ENCODE data around the gene SLC25A51.

SLC25A51 gene

DNA sequence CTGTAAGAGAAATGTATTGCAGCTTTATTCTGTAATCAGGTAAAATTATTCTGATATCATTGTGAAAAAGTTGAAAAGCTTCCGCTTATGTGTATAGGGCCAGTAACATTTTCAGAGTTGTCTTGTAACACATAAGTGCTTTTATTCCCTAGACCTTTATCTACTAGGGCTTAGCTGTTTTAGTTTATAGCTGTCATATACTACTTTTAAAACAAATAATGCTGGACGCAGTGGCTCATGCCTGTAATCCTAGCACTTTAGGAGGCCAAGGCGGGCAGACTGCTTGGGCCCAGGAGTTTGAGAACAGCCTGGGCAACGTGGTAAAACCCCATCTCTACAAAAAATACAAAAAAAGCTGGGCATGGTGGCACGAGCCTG is 33.1 kb downstream of the SLC25A51 start:
- Histone ChIP-seq H3K4me3 (ENCODE audit: low read depth, low read length) (no peak overlapping the region), H3K9me3 (ENCODE audit: control insufficient read depth, insufficient read depth, low read depth, low read length) (no peaks in the 10 kb centered on the region), H3K27ac (ENCODE audit: extremely low read depth, low read depth, low read length) (no peak overlapping the region), H3K4me1 (ENCODE audit: control insufficient read depth, insufficient read depth, low read length) (no peaks in the 10 kb centered on the region), H3K36me3 (ENCODE audit: control insufficient read depth in 2 of 2, insufficient read depth in 1 of 2, low read length in 2 of 2) (no peaks in the 10 kb centered on the region)
- ChIA-PET POLR2A (no interaction called here), CTCF (interaction anchor here (0.6 kb wide), 1 partner anchor 834 kb away, joined by 3 read pairs; no protein-coding TSS in a partner anchor)
- TF ChIP-seq, protein P1, sequence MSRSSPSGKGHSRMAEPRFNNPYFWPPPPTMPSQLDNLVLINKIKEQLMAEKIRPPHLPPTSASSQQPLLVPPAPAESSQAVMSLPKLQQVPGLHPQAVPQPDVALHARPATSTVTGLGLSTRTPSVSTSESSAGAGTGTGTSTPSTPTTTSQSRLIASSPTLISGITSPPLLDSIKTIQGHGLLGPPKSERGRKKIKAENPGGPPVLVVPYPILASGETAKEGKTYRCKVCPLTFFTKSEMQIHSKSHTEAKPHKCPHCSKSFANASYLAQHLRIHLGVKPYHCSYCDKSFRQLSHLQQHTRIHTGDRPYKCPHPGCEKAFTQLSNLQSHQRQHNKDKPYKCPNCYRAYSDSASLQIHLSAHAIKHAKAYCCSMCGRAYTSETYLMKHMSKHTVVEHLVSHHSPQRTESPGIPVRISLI (tag by site-specific recombination; IDR thresholded peaks at IDR 0.05) = no peak
- TF ChIP-seq, protein P2, sequence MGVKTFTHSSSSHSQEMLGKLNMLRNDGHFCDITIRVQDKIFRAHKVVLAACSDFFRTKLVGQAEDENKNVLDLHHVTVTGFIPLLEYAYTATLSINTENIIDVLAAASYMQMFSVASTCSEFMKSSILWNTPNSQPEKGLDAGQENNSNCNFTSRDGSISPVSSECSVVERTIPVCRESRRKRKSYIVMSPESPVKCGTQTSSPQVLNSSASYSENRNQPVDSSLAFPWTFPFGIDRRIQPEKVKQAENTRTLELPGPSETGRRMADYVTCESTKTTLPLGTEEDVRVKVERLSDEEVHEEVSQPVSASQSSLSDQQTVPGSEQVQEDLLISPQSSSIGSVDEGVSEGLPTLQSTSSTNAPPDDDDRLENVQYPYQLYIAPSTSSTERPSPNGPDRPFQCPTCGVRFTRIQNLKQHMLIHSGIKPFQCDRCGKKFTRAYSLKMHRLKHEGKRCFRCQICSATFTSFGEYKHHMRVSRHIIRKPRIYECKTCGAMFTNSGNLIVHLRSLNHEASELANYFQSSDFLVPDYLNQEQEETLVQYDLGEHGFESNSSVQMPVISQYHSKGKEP (tag by site-specific recombination; IDR thresholded peaks at IDR 0.05) = no peak
- TF ChIP-seq ZNF366 (tag by site-specific recombination; conservative IDR thresholded peaks at IDR 0.05) (no peak), ZNF24 (tag by site-specific recombination; IDR thresholded peaks at IDR 0.05) (no peak), ZNF596 (tag by site-specific recombination; IDR thresholded peaks at IDR 0.05) (no peak), ZNF76 (tag by site-specific recombination; IDR thresholded peaks at IDR 0.05; ENCODE audit: borderline replicate concordance, low read depth) (no peak), ZNF830 (tag by site-specific recombination; IDR thresholded peaks at IDR 0.05; ENCODE audit: low read depth) (no peak), ZNF549 (tag by site-specific recombination; IDR thresholded peaks at IDR 0.05) (no peak), ZNF394 (tag by site-specific recombination; IDR thresholded peaks at IDR 0.05; ENCODE audit: borderline replicate concordance) (no peak), ZNF112 (tag by site-specific recombination; IDR thresholded peaks at IDR 0.05) (no peak), ZNF510 (tag by site-specific recombination; IDR thresholded peaks at IDR 0.05; ENCODE audit: insufficient replicate concordance) (no peak), ZFP3 (tag by site-specific recombination; IDR thresholded peaks at IDR 0.05; ENCODE audit: low read depth) (no peak), ZNF654 (tag by site-specific recombination; IDR thresholded peaks at IDR 0.05; ENCODE audit: low read depth) (no peak), ZNF626 (tag by site-specific recombination; IDR thresholded peaks at IDR 0.05) (no peak), ZNF341 (tag by site-specific recombination; IDR thresholded peaks at IDR 0.05; ENCODE audit: low read depth) (no peak), ZNF211 (tag by site-specific recombination; IDR thresholded peaks at IDR 0.05; ENCODE audit: low read depth) (no peak)
- TF ChIP-seq, protein P3, sequence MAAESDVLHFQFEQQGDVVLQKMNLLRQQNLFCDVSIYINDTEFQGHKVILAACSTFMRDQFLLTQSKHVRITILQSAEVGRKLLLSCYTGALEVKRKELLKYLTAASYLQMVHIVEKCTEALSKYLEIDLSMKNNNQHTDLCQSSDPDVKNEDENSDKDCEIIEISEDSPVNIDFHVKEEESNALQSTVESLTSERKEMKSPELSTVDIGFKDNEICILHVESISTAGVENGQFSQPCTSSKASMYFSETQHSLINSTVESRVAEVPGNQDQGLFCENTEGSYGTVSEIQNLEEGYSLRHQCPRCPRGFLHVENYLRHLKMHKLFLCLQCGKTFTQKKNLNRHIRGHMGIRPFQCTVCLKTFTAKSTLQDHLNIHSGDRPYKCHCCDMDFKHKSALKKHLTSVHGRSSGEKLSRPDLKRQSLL (tag by site-specific recombination; IDR thresholded peaks at IDR 0.05) = no peak
- TF ChIP-seq, protein P4, sequence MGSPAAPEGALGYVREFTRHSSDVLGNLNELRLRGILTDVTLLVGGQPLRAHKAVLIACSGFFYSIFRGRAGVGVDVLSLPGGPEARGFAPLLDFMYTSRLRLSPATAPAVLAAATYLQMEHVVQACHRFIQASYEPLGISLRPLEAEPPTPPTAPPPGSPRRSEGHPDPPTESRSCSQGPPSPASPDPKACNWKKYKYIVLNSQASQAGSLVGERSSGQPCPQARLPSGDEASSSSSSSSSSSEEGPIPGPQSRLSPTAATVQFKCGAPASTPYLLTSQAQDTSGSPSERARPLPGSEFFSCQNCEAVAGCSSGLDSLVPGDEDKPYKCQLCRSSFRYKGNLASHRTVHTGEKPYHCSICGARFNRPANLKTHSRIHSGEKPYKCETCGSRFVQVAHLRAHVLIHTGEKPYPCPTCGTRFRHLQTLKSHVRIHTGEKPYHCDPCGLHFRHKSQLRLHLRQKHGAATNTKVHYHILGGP (tag by site-specific recombination; IDR thresholded peaks at IDR 0.05) = no peak

DNA sequence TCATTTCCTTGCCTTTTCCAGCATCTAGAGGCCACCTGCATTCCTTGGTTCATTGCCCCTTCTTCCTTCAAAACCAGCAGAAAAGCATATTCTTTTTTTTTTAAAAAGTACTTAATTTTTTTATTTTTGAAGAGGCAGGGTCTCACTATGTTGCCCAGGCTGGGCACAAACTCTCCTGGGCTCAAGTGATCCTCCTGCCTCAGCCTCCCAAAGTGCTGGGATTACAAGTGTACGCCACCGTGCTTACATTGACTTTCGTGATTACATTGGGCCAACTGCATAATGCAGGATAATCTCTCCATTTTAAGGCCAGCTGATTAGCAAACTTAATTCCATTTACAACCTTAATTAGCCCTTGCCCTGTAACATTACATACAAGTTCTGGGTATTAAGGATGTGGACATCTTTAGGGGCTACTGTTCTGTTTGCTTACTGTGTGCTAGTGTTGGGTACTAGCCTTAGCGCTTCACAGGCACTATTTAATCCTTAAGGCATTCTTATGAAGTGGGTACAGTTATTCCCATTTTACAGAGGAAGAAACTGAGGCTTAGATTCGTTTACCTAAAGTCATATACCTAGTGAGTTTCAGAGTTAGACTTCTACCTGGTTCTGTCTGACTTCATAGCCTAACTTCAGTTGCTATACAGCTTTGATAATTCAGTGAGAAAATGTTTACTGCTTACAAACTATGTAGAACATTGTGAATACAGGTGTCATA is 33.7 kb downstream of the SLC25A51 start:
- H3K9me3 ChIP-seq (ENCODE audit: control insufficient read depth, insufficient read depth, low read depth, low read length) = no peaks in the 10 kb centered on the region
- POLR2A ChIA-PET = no interaction called here
- H3K27ac ChIP-seq (ENCODE audit: extremely low read depth, low read depth, low read length) = no peak overlapping the region
- H3K4me1 ChIP-seq (ENCODE audit: control insufficient read depth, insufficient read depth, low read length) = no peaks in the 10 kb centered on the region
- H3K4me3 ChIP-seq (ENCODE audit: low read depth, low read length) = no peak overlapping the region
- H3K36me3 ChIP-seq (ENCODE audit: control insufficient read depth in 2 of 2, insufficient read depth in 1 of 2, low read length in 2 of 2) = no peaks in the 10 kb centered on the region
- CTCF ChIA-PET = no interaction called here
- no peak for TF ChIP-seq ZNF202 (tag by site-specific recombination; IDR thresholded peaks at IDR 0.05; ENCODE audit: borderline replicate concordance)
- no peak for TF ChIP-seq WT1 (tag by site-specific recombination; IDR thresholded peaks at IDR 0.05)
- no peak for TF ChIP-seq ZNF391 (tag by site-specific recombination; IDR thresholded peaks at IDR 0.05; ENCODE audit: borderline replicate concordance, low read depth)
- TF ChIP-seq, protein P5, sequence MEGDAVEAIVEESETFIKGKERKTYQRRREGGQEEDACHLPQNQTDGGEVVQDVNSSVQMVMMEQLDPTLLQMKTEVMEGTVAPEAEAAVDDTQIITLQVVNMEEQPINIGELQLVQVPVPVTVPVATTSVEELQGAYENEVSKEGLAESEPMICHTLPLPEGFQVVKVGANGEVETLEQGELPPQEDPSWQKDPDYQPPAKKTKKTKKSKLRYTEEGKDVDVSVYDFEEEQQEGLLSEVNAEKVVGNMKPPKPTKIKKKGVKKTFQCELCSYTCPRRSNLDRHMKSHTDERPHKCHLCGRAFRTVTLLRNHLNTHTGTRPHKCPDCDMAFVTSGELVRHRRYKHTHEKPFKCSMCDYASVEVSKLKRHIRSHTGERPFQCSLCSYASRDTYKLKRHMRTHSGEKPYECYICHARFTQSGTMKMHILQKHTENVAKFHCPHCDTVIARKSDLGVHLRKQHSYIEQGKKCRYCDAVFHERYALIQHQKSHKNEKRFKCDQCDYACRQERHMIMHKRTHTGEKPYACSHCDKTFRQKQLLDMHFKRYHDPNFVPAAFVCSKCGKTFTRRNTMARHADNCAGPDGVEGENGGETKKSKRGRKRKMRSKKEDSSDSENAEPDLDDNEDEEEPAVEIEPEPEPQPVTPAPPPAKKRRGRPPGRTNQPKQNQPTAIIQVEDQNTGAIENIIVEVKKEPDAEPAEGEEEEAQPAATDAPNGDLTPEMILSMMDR (tag by site-specific recombination; IDR thresholded peaks at IDR 0.05) = no peak
- TF ChIP-seq ZNF843 (tag by site-specific recombination; IDR thresholded peaks at IDR 0.05) = no peak
- TF ChIP-seq, protein P6, sequence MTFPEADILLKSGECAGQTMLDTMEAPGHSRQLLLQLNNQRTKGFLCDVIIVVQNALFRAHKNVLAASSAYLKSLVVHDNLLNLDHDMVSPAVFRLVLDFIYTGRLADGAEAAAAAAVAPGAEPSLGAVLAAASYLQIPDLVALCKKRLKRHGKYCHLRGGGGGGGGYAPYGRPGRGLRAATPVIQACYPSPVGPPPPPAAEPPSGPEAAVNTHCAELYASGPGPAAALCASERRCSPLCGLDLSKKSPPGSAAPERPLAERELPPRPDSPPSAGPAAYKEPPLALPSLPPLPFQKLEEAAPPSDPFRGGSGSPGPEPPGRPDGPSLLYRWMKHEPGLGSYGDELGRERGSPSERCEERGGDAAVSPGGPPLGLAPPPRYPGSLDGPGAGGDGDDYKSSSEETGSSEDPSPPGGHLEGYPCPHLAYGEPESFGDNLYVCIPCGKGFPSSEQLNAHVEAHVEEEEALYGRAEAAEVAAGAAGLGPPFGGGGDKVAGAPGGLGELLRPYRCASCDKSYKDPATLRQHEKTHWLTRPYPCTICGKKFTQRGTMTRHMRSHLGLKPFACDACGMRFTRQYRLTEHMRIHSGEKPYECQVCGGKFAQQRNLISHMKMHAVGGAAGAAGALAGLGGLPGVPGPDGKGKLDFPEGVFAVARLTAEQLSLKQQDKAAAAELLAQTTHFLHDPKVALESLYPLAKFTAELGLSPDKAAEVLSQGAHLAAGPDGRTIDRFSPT (tag by site-specific recombination; IDR thresholded peaks at IDR 0.05) = no peak
